ENCODE measurements around the gene BTBD8.
"Not testable (repeated sequence)": the region's sequence is repeated elsewhere in the genome, so short reads cannot be mapped to it uniquely, and the experiment has no call there.

The BTBD8 gene

DNA sequence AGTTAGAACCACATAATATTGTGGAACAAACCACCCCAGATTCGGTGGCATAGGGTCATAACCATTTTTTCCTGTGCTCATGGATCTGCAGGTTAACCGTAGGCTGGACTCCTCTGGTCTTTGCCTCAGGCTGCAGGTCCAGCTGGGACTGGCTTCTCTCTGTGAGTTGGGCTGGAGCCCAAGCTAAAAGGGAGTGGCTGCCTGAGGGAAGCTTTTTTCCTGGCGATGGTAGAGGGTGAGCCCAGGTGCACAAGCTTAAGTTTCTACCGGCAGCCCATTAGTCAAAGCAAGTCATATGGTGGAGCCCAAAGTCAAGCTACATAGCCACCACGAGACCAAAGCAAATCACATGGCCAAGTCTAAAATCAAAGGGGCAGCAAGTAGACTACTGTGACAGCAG, 36.5 kb upstream of the BTBD8 start:
- DNase-seq (ENCODE audit: extremely low read depth, low read depth), result no peak
- no peak overlapping the region for H3K4me3 ChIP-seq (replicated peaks; ENCODE audit: low read depth, low read length)
- TF ChIP-seq, protein P1, sequence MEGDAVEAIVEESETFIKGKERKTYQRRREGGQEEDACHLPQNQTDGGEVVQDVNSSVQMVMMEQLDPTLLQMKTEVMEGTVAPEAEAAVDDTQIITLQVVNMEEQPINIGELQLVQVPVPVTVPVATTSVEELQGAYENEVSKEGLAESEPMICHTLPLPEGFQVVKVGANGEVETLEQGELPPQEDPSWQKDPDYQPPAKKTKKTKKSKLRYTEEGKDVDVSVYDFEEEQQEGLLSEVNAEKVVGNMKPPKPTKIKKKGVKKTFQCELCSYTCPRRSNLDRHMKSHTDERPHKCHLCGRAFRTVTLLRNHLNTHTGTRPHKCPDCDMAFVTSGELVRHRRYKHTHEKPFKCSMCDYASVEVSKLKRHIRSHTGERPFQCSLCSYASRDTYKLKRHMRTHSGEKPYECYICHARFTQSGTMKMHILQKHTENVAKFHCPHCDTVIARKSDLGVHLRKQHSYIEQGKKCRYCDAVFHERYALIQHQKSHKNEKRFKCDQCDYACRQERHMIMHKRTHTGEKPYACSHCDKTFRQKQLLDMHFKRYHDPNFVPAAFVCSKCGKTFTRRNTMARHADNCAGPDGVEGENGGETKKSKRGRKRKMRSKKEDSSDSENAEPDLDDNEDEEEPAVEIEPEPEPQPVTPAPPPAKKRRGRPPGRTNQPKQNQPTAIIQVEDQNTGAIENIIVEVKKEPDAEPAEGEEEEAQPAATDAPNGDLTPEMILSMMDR (IDR thresholded peaks at IDR 0.05; ENCODE audit: low read depth, low read length, missing control alignments), result no peak

DNA sequence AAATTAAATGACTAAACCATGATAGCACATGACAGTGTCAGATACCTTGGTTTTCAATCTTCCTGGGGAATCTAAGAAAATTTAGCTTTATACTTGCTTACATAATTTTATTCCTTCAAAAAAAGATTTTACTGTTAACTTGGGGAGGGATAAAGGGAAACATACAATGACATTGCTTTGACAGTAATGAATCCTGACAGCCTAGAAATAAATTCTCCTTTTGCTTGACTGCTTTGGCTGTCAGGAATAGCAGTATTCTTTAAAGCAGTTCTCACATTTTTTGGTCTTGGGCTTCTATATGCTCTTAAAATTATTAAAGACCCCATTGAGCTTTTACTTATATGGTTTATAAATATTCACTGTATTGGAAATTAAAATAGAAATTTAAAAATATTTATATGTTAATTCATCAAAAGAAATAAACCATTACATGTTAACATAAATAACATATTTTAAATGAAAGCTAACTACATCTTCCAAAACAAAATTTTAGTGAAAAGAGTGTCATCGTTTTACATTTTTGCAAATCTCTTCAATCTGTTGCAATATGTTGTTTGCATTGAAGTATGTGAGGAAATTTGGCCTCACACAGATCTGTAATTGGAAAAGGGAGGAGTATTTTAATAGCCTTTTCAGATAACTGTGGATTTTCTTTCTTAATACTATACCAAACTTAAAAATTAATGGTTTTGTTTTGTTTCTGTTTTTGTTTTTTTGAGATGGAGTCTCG, 34.2 kb upstream of the BTBD8 start:
- DNase-seq (ENCODE audit: extremely low read depth, low read depth), result no peak
- TF ChIP-seq, protein P1 (IDR thresholded peaks at IDR 0.05; ENCODE audit: low read depth, low read length, missing control alignments), result no peak
- no peak overlapping the region for H3K4me3 ChIP-seq (replicated peaks; ENCODE audit: low read depth, low read length)

DNA sequence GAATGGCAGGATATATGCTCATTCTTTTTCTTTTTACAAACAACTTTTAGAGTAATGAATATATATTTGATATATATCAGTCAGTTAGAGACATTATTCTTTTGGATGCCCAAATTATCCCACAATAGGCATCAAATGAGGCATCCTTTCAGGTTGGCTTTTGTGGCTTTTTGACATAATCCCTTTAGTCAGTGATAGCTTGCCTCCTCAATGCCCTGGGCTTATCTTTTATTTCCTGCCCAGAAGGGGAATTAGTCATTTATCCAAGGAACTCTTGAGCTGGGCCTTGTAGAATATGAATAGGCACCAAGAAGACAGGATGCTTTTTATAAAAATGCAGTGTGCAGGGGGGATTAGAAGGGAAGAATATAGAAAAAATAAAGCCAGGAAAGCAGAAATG, 28.2 kb upstream of the BTBD8 start:
- TF ChIP-seq, protein P1 (IDR thresholded peaks at IDR 0.05; ENCODE audit: low read depth, low read length, missing control alignments), result no peak
- DNase-seq (ENCODE audit: extremely low read depth, low read depth), result no peak

DNA sequence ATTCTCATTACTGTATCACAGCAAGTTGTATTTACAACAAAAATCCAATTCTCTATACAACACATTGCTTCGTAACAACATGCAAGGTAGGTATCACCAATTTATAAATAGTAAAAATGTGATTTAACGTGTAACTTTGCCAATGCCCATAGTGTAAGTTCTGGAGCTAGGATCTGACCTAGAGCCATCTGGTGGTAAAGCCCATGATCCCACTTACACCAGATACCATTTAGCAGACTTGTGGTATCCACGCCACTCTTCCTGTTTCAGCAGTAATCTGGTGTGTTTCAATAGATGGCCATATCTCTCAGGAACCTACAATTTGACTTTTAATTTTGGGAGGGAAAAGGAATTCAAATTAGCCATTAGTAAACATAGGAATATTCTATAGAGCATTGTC, 15.1 kb upstream of the BTBD8 start:
- TF ChIP-seq, protein P1 (IDR thresholded peaks at IDR 0.05; ENCODE audit: low read depth, low read length, missing control alignments), result peak; percentile 12
- DNase-seq (ENCODE audit: extremely low read depth, low read depth), result no peak
- no peak overlapping the region for H3K4me3 ChIP-seq (replicated peaks; ENCODE audit: low read depth, low read length)

More for the DNA sequence above, 28.2 kb upstream of the BTBD8 start:
- H3K4me3 ChIP-seq (replicated peaks; ENCODE audit: low read depth, low read length), result no peak overlapping the region

DNA sequence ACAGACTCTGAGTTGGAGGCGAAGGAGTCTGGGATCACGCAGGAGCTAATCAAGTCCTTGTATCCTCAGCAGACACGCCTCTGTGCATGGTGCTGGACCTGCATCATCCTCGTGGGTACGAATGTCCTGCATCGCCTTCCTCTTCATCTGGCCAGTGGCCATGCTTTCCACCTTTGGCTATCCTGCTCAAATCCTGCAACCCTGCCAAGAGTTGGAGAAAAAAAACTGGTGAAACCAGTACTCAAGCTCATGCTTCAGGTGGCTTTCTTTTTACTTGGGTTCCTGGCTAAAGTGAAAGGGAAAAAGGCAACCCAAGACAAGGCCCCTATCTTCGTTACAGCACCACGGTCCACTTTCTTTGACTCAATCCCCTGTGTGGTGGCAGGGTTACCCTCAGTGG, 13.8 kb upstream of the BTBD8 start:
- DNase-seq (ENCODE audit: extremely low read depth, low read depth), result no peak
- H3K4me3 ChIP-seq (replicated peaks; ENCODE audit: low read depth, low read length), result no peak overlapping the region
- TF ChIP-seq, protein P1 (IDR thresholded peaks at IDR 0.05; ENCODE audit: low read depth, low read length, missing control alignments), result no peak

DNA sequence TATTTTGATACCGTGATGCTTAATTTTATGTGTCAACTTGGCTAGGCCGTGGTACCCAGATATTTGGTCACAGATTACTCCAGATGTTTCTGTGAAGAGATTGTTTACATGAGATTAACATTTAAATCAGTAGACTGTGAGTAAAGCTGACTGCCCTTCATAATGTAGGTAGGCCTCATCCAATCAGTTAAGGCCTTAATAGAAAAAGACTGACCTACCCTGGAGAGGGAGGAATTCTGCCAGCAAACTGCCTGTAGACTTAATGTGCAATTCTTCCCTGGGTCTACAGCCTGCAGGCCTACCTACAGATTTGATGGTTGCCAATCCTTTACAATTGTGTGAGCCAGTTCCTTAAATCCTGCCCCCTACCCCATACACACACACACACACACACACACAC, 9.3 kb upstream of the BTBD8 start:
- DNase-seq (ENCODE audit: extremely low read depth, low read depth), result no peak
- no peak overlapping the region for H3K4me3 ChIP-seq (replicated peaks; ENCODE audit: low read depth, low read length)
- TF ChIP-seq, protein P1 (IDR thresholded peaks at IDR 0.05; ENCODE audit: low read depth, low read length, missing control alignments), result no peak

DNA sequence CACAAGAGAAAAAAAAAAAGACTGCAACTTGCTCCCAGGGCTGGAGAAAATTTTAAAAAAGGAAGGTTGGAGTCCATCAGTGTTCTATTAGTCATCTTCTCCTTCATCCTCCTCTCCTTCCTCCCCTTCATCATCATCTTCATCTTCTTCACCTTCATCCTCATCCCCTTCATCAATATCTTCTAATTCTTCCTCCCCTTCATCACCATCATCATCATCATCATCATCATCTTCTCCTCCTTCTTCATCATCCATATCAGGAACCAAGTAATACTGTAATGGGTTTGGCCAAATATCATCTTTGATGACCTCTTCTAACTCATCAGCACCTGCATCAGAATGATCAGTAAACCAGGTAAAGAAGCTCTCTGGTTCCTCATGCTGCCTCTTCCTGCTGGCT, 5.7 kb upstream of the BTBD8 start:
- not testable (repeated sequence) for DNase-seq (ENCODE audit: extremely low read depth, low read depth)

More for the DNA sequence above, 5.7 kb upstream of the BTBD8 start:
- H3K4me3 ChIP-seq (replicated peaks; ENCODE audit: low read depth, low read length), result not testable (repeated sequence)
